Activated effector memory CD4-positive, alpha-beta T cell treated with anti-CD3 and anti-CD28 coated beads, Interleukin-2, amount 50 U/mL, for 16 hours (primary cell): Measurements from ENCODE around the gene RPRM.
"Not testable (repeated sequence)": the region's sequence is repeated elsewhere in the genome, so short reads cannot be mapped to it uniquely, and the experiment has no call there.

Source experiments
- DNase-seq: peaks from one replicate; pipeline ENCODE4 v3.0.0-alpha.2; 2020

RPRM gene

DNA sequence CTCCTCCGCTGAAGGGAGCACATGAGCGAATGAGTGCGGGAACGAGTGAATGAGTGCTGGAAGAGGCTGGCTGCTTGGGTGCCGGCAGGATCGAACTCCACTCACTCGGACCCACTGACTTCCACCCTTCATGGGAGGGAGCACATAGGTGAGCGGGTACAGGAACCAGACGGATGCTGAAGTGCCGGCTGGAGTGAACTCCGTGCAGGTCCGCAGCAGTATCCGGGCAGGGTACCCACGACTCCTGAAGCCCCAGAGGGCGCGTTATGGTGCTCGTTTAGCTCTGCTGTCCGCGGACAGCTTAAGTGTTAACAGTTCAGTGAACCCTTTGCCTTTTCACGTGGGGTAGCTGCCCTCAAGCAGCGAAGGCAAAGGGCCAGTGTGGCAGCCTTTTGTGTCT, 23.2 kb downstream of the RPRM start:
- DNase-seq, result no peak

DNA sequence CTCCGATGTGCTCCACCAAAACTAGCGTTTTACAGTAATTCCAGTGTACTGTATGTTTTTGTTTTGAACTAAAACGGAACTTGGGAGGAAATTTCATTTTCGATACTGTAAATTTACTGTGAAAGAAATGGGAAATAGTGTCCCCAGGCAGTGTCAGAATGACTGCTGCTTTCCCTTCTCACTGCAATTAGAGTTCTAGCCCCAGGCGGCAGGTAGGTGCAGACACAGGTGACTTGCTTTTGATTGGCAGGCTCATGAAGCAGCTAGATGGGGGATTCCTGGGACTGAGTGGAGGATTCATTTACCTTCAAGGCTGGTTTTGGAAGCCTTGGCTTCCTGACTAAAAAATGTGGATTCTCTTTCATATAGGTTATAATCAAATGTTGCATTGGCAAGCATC, 27.0 kb downstream of the RPRM start:
- DNase-seq, result no peak

DNA sequence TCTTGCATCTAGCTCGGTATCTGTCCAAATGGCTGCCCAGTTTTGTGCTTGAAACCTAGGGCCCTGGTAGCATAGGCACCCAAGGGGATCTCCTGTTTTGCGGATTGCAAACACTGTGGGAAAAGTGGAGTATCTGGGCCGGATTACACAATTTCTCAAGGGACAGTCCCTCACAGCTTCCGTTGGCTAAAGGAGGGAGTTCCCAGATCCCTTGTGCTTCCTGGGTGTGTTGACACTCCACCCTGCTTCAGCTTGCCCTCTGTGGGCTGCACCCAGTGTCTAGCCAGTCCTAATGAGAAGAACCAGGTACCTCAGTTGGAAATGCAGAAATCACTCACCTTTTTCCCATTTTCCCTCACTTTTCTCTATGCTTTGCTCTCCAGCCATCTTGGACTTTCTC, 35.5 kb downstream of the RPRM start:
- no peak for DNase-seq

DNA sequence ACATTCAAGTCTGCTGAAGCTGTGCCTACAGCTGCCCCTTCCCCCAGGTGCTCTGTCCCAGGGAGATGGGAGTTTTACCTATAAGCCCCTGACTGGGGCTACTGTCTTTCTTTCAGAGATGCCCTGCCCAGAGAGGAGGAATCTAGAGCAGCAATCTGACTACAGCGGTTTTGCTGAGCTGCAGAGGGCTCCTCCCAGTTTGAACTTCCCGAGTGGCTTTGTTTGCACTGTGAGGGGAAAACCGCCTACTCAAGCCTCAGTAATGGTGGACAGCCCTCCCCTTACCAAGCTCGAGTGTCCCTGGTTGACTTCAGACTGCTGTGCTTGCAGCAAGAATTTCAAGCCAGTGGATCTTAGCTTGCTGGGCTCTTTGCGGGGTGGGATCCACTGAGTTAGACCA, 35.9 kb downstream of the RPRM start:
- not testable (repeated sequence) for DNase-seq

- DNase-seq, result not testable (repeated sequence)
Measured at GRCh38 chr2:153440090-153440489, 38.5 kb downstream of the RPRM start.

- no peak for DNase-seq
Measured at GRCh38 chr2:153433403-153433802, 45.2 kb downstream of the RPRM start.

DNA sequence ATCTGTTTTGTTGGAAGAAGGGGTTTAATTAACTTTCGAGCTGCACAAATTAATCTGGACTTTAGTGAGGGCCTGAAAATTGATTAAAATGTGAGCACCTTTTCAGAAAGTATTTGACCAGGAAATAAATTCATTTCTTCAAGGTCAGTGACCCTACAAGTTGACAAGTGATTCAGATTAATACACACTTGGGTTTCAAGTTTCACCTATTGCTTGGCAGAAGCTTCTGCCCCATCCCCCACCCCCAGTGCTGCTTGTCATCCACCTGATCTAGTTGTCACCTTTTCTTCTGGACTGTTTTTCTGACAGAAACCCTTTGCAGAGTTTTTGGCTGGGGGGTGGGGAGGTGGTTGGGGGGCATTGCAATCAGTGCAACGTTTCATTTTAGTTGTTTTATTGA, 46.2 kb downstream of the RPRM start:
- DNase-seq, result no peak

- no peak for DNase-seq
Measured at GRCh38 chr2:153431114-153431513, 47.4 kb downstream of the RPRM start.
